ENCODE measurements around the gene MB.
"Not testable (repeated sequence)": the region's sequence is repeated elsewhere in the genome, so short reads cannot be mapped to it uniquely, and the experiment has no call there.

MB gene

GRCh38 chr22:35617137-35617755 is at the start of gene MB:
Gene MB, minus strand, starts transcription at chr22:35617329. Its CDS starts 72 bp downstream, at chr22:35617257.
- no peak for TF ChIP-seq CTCF (IDR thresholded peaks at IDR 0.05; ENCODE audit: insufficient read depth, low read length, poor library complexity, severe bottlenecking)

GRCh38 chr22:35666699-35667098 is 49.6 kb upstream of the MB start:
- H3K36me3 ChIP-seq (ENCODE audit: control insufficient read depth, insufficient read depth, low read length); H3K27me3 ChIP-seq (replicated peaks; ENCODE audit: control insufficient read depth, insufficient read depth, low read length); DNase-seq (ENCODE audit: extremely low read depth, insufficient read length); H3K4me3 ChIP-seq (replicated peaks; ENCODE audit: low read depth, low read length): not testable (repeated sequence)

More at GRCh38 chr22:35617137-35617755, at the start of gene MB:
- H3K4me3 ChIP-seq (replicated peaks; ENCODE audit: low read depth, low read length) = no peak within 1 kb of the TSS
- H3K36me3 ChIP-seq (ENCODE audit: control insufficient read depth, insufficient read depth, low read length) = no peaks in the 10 kb centered on the region
- H3K27me3 ChIP-seq (replicated peaks; ENCODE audit: control insufficient read depth, insufficient read depth, low read length) = no peaks in the 10 kb centered on the region; the same call in 1 of the 2 replicates
- no peak for DNase-seq (ENCODE audit: extremely low read depth, insufficient read length)

GRCh38 chr22:35664955-35665587 is 47.9 kb upstream of the MB start:
- H3K36me3 ChIP-seq (ENCODE audit: control insufficient read depth, insufficient read depth, low read length) = no peaks in the 10 kb centered on the region; the same call in 1 of the 2 replicates
- no peak for TF ChIP-seq CTCF (IDR thresholded peaks at IDR 0.05; ENCODE audit: insufficient read depth, low read length, poor library complexity, severe bottlenecking)
- no peak overlapping the region for H3K4me3 ChIP-seq (replicated peaks; ENCODE audit: low read depth, low read length)
- no peak for DNase-seq (ENCODE audit: extremely low read depth, insufficient read length)
- H3K27me3 ChIP-seq (replicated peaks; ENCODE audit: control insufficient read depth, insufficient read depth, low read length) = no peaks in the 10 kb centered on the region

DNA sequence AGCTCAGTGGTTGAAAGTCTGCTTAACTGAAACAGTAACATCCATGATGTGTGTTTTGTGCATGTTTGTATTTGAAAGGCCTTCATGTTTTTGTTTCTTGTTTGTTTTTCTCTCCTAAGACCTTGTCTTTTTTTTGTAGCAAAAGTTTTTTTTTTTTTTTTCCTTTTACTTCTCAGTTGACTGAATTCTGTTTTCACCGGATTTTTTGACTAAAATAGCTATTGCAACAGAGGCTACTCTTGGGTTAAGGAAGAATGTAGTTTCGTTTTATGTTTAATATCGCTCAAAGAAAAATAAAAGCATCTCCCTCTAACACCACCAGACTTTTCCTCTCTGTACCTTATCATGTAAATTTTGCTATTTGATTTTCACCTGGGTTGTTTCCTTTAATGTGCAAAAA is 46.2 kb upstream of the MB start:
- no peak overlapping the region for H3K4me3 ChIP-seq (replicated peaks; ENCODE audit: low read depth, low read length)
- no peak for DNase-seq (ENCODE audit: extremely low read depth, insufficient read length)
- TF ChIP-seq CTCF (IDR thresholded peaks at IDR 0.05; ENCODE audit: insufficient read depth, low read length, poor library complexity, severe bottlenecking) = no peak
- peaks cover 9% of the 10 kb centered on the region for H3K36me3 ChIP-seq (ENCODE audit: control insufficient read depth, insufficient read depth, low read length)
- H3K27me3 ChIP-seq (replicated peaks; ENCODE audit: control insufficient read depth, insufficient read depth, low read length) = no peaks in the 10 kb centered on the region

- no peak for DNase-seq (ENCODE audit: extremely low read depth, insufficient read length)
- TF ChIP-seq CTCF (IDR thresholded peaks at IDR 0.05; ENCODE audit: insufficient read depth, low read length, poor library complexity, severe bottlenecking) = no peak
- Histone ChIP-seq H3K27me3 (replicated peaks; ENCODE audit: control insufficient read depth, insufficient read depth, low read length) (no peaks in the 10 kb centered on the region), H3K36me3 (ENCODE audit: control insufficient read depth, insufficient read depth, low read length) (peaks cover 9% of the 10 kb centered on the region), H3K4me3 (replicated peaks; ENCODE audit: low read depth, low read length) (no peak overlapping the region)
Measured at GRCh38 chr22:35662914-35663313, 45.8 kb upstream of the MB start.

- no peak for TF ChIP-seq CTCF (IDR thresholded peaks at IDR 0.05; ENCODE audit: insufficient read depth, low read length, poor library complexity, severe bottlenecking)
- no peak overlapping the region for H3K4me3 ChIP-seq (replicated peaks; ENCODE audit: low read depth, low read length)
- H3K27me3 ChIP-seq (replicated peaks; ENCODE audit: control insufficient read depth, insufficient read depth, low read length) = no peaks in the 10 kb centered on the region
- H3K36me3 ChIP-seq (ENCODE audit: control insufficient read depth, insufficient read depth, low read length) = peaks cover 11% of the 10 kb centered on the region
- no peak for DNase-seq (ENCODE audit: extremely low read depth, insufficient read length)
Measured at GRCh38 chr22:35661464-35661863, 44.3 kb upstream of the MB start.
